Mesendoderm (in vitro differentiated cells): ENCODE data around the gene AGBL1. TPM values are rescaled to one million over a fixed set of nuclear protein-coding genes. Genes with fewer than 3 reads are reported as not detected.

Experiments used
- DNase-seq: peaks from one replicate; pipeline ENCODE4 v3.0.0; 2013
- H2AK5ac ChIP-seq: 2 replicates; pipeline ENCODE4 v1.6.1; 2013; ENCODE audit warnings: low read length, inconsistent platforms
- H2BK120ac ChIP-seq: 2 replicates; pipeline ENCODE4 v1.6.1; 2013; ENCODE audit warnings: low read depth, mild to moderate bottlenecking, low read length, moderate library complexity, mixed read lengths
- H2BK15ac ChIP-seq: replicated peaks from 2 replicates; pipeline ENCODE4 v1.6.1; 2013; ENCODE audit warnings: low read depth, mild to moderate bottlenecking, moderate library complexity
- H2BK5ac ChIP-seq: 2 replicates; pipeline ENCODE4 v1.6.1; 2013; ENCODE audit warnings: low read length, inconsistent platforms
- H3K18ac ChIP-seq: 2 replicates; pipeline ENCODE4 v1.6.1; 2013; ENCODE audit warnings: mild to moderate bottlenecking, low read length, mixed read lengths
- H3K23ac ChIP-seq: one replicate; pipeline ENCODE4 v1.6.1; 2013; ENCODE audit warnings: low read length
- H3K27ac ChIP-seq: 2 replicates; pipeline ENCODE4 v1.5.1; 2013; ENCODE audit warnings: low read depth, mild to moderate bottlenecking, inconsistent platforms, low read length, moderate library complexity
- H3K27me3 ChIP-seq: 2 replicates; pipeline ENCODE4 v1.6.1; 2013; ENCODE audit warnings: low read length, control low read depth, mild to moderate bottlenecking, inconsistent platforms; ENCODE audit not compliant: insufficient read depth, poor library complexity
- H3K36me3 ChIP-seq: 2 replicates; pipeline ENCODE4 v1.6.1; 2013; ENCODE audit warnings: low read length, inconsistent platforms; ENCODE audit not compliant: control insufficient read depth, insufficient read depth
- H3K4ac ChIP-seq: one replicate; pipeline ENCODE4 v1.6.1; 2013; ENCODE audit warnings: low read depth, mild to moderate bottlenecking, low read length, moderate library complexity
- H3K4me1 ChIP-seq: 2 replicates; pipeline ENCODE4 v1.6.1; 2013; ENCODE audit warnings: low read depth, low read length, inconsistent platforms; ENCODE audit not compliant: control insufficient read depth
- H3K4me2 ChIP-seq: 2 replicates; pipeline ENCODE4 v1.6.1; 2013; ENCODE audit warnings: low read length
- H3K4me3 ChIP-seq: 2 replicates; pipeline ENCODE4 v1.5.1; 2013; ENCODE audit warnings: mild to moderate bottlenecking, low read length
- H3K56ac ChIP-seq: one replicate; pipeline ENCODE4 v1.6.1; 2013; ENCODE audit warnings: low read length
- H3K79me1 ChIP-seq: 2 replicates; pipeline ENCODE4 v1.6.1; 2013; ENCODE audit warnings: low read length, inconsistent platforms
- H3K79me2 ChIP-seq: 2 replicates; pipeline ENCODE4 v1.6.1; 2013; ENCODE audit warnings: mild to moderate bottlenecking, low read length; ENCODE audit not compliant: control insufficient read depth, insufficient read depth
- H3K9ac ChIP-seq: 2 replicates; pipeline ENCODE4 v1.6.1; 2013; ENCODE audit warnings: low read length, inconsistent platforms
- H4K5ac ChIP-seq: one replicate; pipeline ENCODE4 v1.6.1; 2013; ENCODE audit warnings: low read length
- H4K8ac ChIP-seq: one replicate; pipeline ENCODE4 v1.6.1; 2013; ENCODE audit warnings: low read depth, mild to moderate bottlenecking, control low read depth, low read length, moderate library complexity
- WGBS: extraction: QIAGEN DNeasy Blood & Tissue Kit; methylation state at CpG from one replicate; pipeline ENCODE4 v1.1.7; 2013; ENCODE audit warnings: low lambda C conversion rate, missing lambda C conversion rate; ENCODE audit not compliant: insufficient coverage; ENCODE audit errors: extremely low coverage; 5-methylcytosine and 5-hydroxymethylcytosine counted together
- polyA plus RNA-seq, 2 experiments: library from polyadenylated mRNA; stranded (reverse); fragments of 200-250 nt; gene quantifications; one replicate each; pipeline ENCODE4 v1.2.3, GENCODE V29; 2013

Gene AGBL1
- not detected for polyA plus RNA-seq (2013, experiment 1 of 2)
- polyA plus RNA-seq (2013, experiment 2 of 2), result under 0.01 TPM

DNA sequence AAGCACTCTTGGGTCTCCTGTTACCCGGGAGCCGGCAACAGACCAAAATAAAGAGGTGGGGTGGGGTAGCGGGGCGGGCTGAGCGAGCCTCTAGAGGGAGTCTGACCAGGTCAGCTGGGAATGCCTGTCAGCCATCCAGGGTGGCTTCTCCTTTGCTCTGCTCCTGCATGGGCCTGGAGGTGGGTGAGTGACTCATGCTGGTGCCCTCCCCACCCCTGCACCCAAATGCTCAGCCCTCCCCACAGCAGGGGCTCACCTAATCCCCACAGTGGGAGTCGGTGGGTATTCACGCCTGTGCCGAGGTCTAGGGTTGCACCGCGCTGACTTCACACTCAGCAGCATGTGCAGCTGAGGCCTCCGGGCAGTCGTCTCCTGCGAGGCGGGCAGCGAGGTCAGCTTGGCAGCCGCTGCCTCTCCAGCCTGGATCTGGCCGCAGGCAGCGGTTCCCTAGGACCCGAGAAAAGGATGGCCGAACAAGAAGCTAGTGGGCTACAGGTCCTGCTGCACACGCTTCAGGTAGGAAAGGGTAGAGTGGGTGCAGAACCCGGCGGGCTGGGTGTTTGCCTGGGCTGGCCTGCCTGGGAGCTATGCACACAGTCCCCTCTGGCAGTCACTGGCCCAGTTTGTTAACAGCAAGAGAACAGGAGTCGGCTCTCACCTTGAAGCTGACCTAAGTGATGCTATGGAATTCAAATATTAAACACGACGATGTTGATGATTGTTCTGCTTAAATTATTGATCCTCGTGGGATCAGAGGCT is at the start of gene AGBL1:
Gene AGBL1, plus strand, starts transcription at position 364 of the 759 bp plus-strand sequence.
- Histone ChIP-seq H3K9ac (no peak within 1 kb of the TSS), H3K27ac (no peak within 1 kb of the TSS), H3K4me2 (no peak within 1 kb of the TSS), H3K27me3 (no peaks in the 10 kb centered on the region), H3K4ac (no peak within 1 kb of the TSS), H2AK5ac (no peak within 1 kb of the TSS), H3K56ac (no peak within 1 kb of the TSS), H4K8ac (no peak within 1 kb of the TSS), H3K79me1 (no peaks in the 10 kb centered on the region), H2BK5ac (no peak within 1 kb of the TSS), H3K23ac (no peak within 1 kb of the TSS), H3K18ac (no peak within 1 kb of the TSS), H3K4me3 (no peak within 1 kb of the TSS), H4K5ac (no peak within 1 kb of the TSS), H3K4me1 (no peaks in the 10 kb centered on the region), H3K36me3 (no peaks in the 10 kb centered on the region), H2BK120ac (no peak within 1 kb of the TSS), H3K79me2 (no peaks in the 10 kb centered on the region), H2BK15ac (no peak within 1 kb of the TSS)
- DNase-seq, result peak; percentile 76
- no CpG with 5 or more reads among the region's 27 CpGs for WGBS

DNA sequence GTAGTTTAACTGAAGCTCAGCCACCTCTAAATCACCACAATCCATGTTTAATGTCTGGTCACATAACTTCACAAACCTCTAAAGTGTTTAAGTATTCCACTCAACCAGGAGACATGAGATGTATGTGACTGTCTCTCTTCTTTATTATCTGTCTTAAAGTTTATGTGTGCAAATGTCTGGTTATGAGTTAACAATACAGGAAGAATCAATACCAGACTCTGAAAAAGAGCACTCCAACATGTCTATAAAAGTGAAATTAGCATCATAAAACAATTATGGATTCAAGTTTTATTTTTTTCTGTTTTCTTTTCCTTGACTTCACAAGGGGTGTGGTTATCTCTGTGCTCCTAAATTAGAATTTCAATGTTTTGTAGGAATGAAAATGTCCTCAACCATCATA is 44.8 kb upstream of the AGBL1 start:
- H3K27me3 ChIP-seq, result no peaks in the 10 kb centered on the region
- no peak overlapping the region for H2AK5ac ChIP-seq
- H3K4me3 ChIP-seq, result no peak overlapping the region
- no peaks in the 10 kb centered on the region for H3K4me1 ChIP-seq
- H3K79me2 ChIP-seq, result no peaks in the 10 kb centered on the region
- H3K18ac ChIP-seq, result no peak overlapping the region
- H2BK120ac ChIP-seq, result no peak overlapping the region
- H4K5ac ChIP-seq, result no peak overlapping the region
- H3K27ac ChIP-seq, result no peak overlapping the region
- no peak overlapping the region for H3K23ac ChIP-seq
- DNase-seq, result no peak
- no peaks in the 10 kb centered on the region for H3K79me1 ChIP-seq
- no peak overlapping the region for H3K9ac ChIP-seq
- no peak overlapping the region for H3K4me2 ChIP-seq
- H2BK15ac ChIP-seq, result no peak overlapping the region
- no peaks in the 10 kb centered on the region for H3K36me3 ChIP-seq
- no peak overlapping the region for H2BK5ac ChIP-seq
- H4K8ac ChIP-seq, result no peak overlapping the region
- H3K56ac ChIP-seq, result no peak overlapping the region
- no peak overlapping the region for H3K4ac ChIP-seq

DNA sequence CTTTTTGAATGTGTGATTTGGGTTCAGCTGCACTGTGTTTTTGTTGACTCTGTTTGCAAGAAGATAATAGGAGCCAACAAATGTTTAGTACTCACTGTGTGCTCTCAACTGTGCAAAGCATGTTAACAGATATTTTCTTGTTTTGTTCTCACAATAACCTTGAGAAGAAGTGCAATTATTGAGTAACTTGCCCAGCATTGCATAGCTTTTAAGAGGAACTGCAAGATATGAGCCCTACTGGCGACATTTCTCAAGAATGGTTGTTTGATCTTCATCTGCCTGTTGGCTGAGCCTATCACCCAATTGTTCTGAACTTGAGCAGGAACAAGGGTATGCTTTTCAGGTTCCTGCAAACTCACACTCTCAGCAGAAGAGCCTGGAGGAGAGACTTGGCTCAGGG is 43.4 kb upstream of the AGBL1 start:
- no peak overlapping the region for H4K5ac ChIP-seq
- H3K4me3 ChIP-seq, result no peak overlapping the region
- H3K9ac ChIP-seq, result no peak overlapping the region
- H3K4me1 ChIP-seq, result no peaks in the 10 kb centered on the region
- H2BK15ac ChIP-seq, result no peak overlapping the region
- no peak overlapping the region for H3K4ac ChIP-seq
- no peak overlapping the region for H3K18ac ChIP-seq
- H3K4me2 ChIP-seq, result no peak overlapping the region
- H2BK5ac ChIP-seq, result no peak overlapping the region
- H3K27me3 ChIP-seq, result no peaks in the 10 kb centered on the region
- no peaks in the 10 kb centered on the region for H3K79me1 ChIP-seq
- no peaks in the 10 kb centered on the region for H3K79me2 ChIP-seq
- no peak for DNase-seq
- no peaks in the 10 kb centered on the region for H3K36me3 ChIP-seq
- no peak overlapping the region for H2AK5ac ChIP-seq
- no peak overlapping the region for H2BK120ac ChIP-seq
- H3K56ac ChIP-seq, result no peak overlapping the region
- no peak overlapping the region for H3K23ac ChIP-seq
- no peak overlapping the region for H3K27ac ChIP-seq
- H4K8ac ChIP-seq, result no peak overlapping the region
- no CpG with 5 or more reads among the region's 1 CpG for WGBS

DNA sequence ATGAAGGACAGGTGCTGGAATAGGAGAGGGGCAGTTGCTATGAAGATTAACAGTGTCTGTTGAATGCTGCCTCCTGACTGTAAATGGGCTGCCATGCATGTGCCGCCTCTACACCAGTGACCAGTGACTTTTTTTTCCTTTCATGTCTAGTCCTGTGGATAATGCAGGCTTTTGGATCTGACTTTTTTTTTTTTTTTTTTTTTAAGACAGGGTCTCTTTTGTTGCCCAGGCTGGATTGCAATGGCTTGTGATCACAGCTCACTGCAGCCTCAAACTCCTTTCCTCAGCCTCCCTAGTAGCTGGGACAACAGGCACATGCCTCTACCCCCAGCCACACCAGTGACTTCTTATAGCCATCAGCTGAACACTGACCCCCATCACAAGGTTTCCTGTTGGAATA is 41.2 kb upstream of the AGBL1 start:
- H2BK15ac ChIP-seq, result no peak overlapping the region
- H3K4ac ChIP-seq, result no peak overlapping the region
- DNase-seq, result no peak
- no peak overlapping the region for H3K56ac ChIP-seq
- H3K4me1 ChIP-seq, result no peaks in the 10 kb centered on the region
- no peaks in the 10 kb centered on the region for H3K27me3 ChIP-seq
- H2BK120ac ChIP-seq, result no peak overlapping the region
- no peaks in the 10 kb centered on the region for H3K36me3 ChIP-seq
- no peak overlapping the region for H3K27ac ChIP-seq
- no peak overlapping the region for H3K18ac ChIP-seq
- H4K5ac ChIP-seq, result no peak overlapping the region
- no peak overlapping the region for H3K4me3 ChIP-seq
- H3K79me2 ChIP-seq, result no peaks in the 10 kb centered on the region
- no CpG with 5 or more reads among the region's 1 CpG for WGBS
- H3K79me1 ChIP-seq, result no peaks in the 10 kb centered on the region
- H2AK5ac ChIP-seq, result no peak overlapping the region
- H3K4me2 ChIP-seq, result no peak overlapping the region
- no peak overlapping the region for H3K23ac ChIP-seq
- no peak overlapping the region for H3K9ac ChIP-seq
- no peak overlapping the region for H4K8ac ChIP-seq
- H2BK5ac ChIP-seq, result no peak overlapping the region

DNA sequence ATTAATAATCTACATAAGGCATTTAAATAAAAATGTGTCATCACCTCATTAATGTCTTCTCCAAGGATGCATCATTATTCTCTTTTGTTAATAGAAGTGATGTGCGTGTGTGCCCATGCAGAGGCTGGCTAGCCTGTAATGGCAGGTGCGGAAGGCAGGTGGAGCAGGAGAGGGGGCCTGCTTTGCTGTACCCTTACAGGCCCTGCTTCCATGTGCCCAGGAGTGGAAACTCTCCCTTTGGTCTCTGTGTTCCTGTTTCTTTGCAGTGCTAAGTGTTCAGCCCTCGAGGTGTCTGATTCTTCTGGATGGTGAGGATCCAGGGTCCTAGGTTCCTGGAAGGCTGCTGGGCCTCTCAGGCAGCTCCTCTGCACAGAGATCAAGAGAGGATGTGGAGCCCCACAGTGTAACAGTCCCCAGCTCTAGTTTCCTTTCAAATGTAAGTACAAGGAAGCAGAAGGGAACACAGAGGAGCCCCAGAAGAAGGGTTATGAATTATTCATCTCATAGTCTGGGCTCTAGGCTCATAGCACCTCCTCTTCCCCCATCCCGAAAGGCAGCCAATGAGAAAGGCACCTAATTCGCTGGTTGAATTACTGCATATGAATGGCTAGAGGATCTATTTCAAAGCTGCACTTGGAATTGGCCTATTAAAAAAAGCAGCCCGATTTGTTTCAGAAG is 39.2 kb upstream of the AGBL1 start:
- H3K18ac ChIP-seq, result no peak overlapping the region
- no peaks in the 10 kb centered on the region for H3K4me1 ChIP-seq
- H3K56ac ChIP-seq, result no peak overlapping the region
- H3K9ac ChIP-seq, result no peak overlapping the region
- H3K4me3 ChIP-seq, result no peak overlapping the region
- H4K5ac ChIP-seq, result no peak overlapping the region
- H2BK120ac ChIP-seq, result no peak overlapping the region
- H3K4me2 ChIP-seq, result no peak overlapping the region
- WGBS, result no CpG with 5 or more reads among the region's 6 CpGs
- no peak overlapping the region for H2BK15ac ChIP-seq
- no peaks in the 10 kb centered on the region for H3K79me1 ChIP-seq
- H3K27ac ChIP-seq, result no peak overlapping the region
- H3K36me3 ChIP-seq, result no peaks in the 10 kb centered on the region
- peak; percentile 15 for DNase-seq
- H3K27me3 ChIP-seq, result no peaks in the 10 kb centered on the region
- no peak overlapping the region for H3K4ac ChIP-seq
- H4K8ac ChIP-seq, result no peak overlapping the region
- no peak overlapping the region for H2BK5ac ChIP-seq
- no peak overlapping the region for H2AK5ac ChIP-seq
- no peaks in the 10 kb centered on the region for H3K79me2 ChIP-seq
- H3K23ac ChIP-seq, result no peak overlapping the region
